ENCODE measurements around the gene SBK2. TPM values are rescaled to one million over a fixed set of nuclear protein-coding genes. Genes with fewer than 3 reads are reported as not detected.

The SBK2 gene
- polyA plus RNA-seq, 1 of the 3 experiments (the other 2 are of a cell fraction) = 0.20 TPM

DNA sequence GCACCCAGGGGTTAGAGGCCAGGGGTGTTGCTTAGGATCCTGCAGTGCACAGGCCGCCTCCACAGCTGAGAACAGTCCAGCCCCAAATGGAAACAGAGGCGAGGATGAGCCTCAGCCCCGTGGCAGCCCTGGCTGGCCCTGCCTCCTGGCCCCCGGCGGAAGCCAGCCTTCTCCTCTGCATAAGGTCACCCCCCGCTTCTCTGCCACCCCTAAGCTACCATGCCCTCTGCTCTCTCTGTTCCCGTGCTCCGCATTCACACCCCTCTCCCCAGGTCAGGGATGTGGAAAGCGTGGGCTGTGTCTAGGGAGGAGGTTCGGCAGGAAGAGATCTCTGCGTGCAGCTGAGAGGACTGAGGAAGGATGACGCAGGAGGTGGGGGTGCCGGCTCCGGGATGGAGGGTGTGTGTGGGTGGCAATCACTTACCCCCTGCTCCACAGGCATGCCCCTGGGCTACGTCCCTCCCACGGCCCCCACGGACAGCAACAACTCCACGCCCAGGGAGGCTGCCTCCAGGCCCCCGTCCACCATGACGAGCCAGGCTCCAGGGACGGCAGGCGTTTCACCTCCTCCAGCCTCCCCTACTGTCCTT lies 42.7 kb downstream of the SBK2 start:
- CTCF ChIA-PET = interaction anchor here (0.5 to 15.1 kb wide), 5 partner anchors 8 to 138 kb away, joined by 3 to 162 read pairs (median 7); partner anchors contain the start of gene ZNF865
- POLR2A ChIA-PET = interaction anchor here (1.1 kb wide), 1 partner anchor 353 kb away, joined by 3 read pairs; no protein-coding TSS in a partner anchor
- Histone ChIP-seq H3K27ac (ENCODE audit: low read depth in 2 of 2, low read length in 1 of 2) (no peak overlapping the region), H3K79me2 (ENCODE audit: insufficient read depth) (no peaks in the 10 kb centered on the region), H2AFZ (ENCODE audit: low read depth) (no peak overlapping the region), H3K4me3 (ENCODE audit: low read depth in 2 of 2, low read length in 1 of 2) (no peak overlapping the region), H3F3A (replicated peaks; ENCODE audit: insufficient read depth) (peaks cover 10% of the 10 kb centered on the region), H3K36me3 (replicated peaks in 1 of 2; ENCODE audit: control insufficient read depth in 1 of 2, insufficient read depth in 2 of 2, low read length in 1 of 2) (no peaks in the 10 kb centered on the region), H3K4me1 (ENCODE audit: control insufficient read depth in 1 of 2, insufficient read depth in 2 of 2, low read depth in 1 of 2, low read length in 1 of 2) (peaks cover 0 to 35% of the 10 kb centered on the region in 2 experiments; a peak in 1 of 4 replicates), H3K4me2 (no peak overlapping the region), H3K9me2 (no peaks in the 10 kb centered on the region), H3K9ac (no peak overlapping the region), H3K9me3 (no peaks in the 10 kb centered on the region), H3K27me3 (ENCODE audit: insufficient read depth) (no peaks in the 10 kb centered on the region), H4K20me1 (ENCODE audit: insufficient read depth) (no peaks in the 10 kb centered on the region)
- WGBS (ENCODE audit: low lambda C conversion rate) = 89% methylated on average over 11 of the region's 22 CpGs
- TF ChIP-seq TAF1 (IDR thresholded peaks at IDR 0.05; ENCODE audit: borderline replicate concordance, low read depth, low read length) (no peak), ELF1 (IDR thresholded peaks at IDR 0.05) (no peak), EZH2phosphoT487 (IDR thresholded peaks at IDR 0.05; ENCODE audit: borderline replicate concordance, low read depth) (no peak), POLR2AphosphoS5 (IDR thresholded peaks at IDR 0.05; ENCODE audit: low read depth, low read length) (no peak), RXRA (IDR thresholded peaks at IDR 0.05; ENCODE audit: borderline replicate concordance, low read depth) (no peak), JUND (IDR thresholded peaks at IDR 0.05) (no peak), MXI1 (IDR thresholded peaks at IDR 0.05; ENCODE audit: low read depth, low read length) (no peak), EP300 (IDR thresholded peaks at IDR 0.05; ENCODE audit: borderline replicate concordance in 1 of 2, low read depth in 1 of 2, low read length in 1 of 2) (no peak), MEF2A (IDR thresholded peaks at IDR 0.05; ENCODE audit: borderline replicate concordance, low read depth) (no peak), FOXJ3 (CRISPR knock-in tag; IDR thresholded peaks at IDR 0.05) (no peak), SMC3 (IDR thresholded peaks at IDR 0.05; ENCODE audit: low read depth, low read length) (no peak), FOSL2 (IDR thresholded peaks at IDR 0.05; ENCODE audit: borderline replicate concordance, low read depth) (no peak)
- TF ChIP-seq, protein P1, sequence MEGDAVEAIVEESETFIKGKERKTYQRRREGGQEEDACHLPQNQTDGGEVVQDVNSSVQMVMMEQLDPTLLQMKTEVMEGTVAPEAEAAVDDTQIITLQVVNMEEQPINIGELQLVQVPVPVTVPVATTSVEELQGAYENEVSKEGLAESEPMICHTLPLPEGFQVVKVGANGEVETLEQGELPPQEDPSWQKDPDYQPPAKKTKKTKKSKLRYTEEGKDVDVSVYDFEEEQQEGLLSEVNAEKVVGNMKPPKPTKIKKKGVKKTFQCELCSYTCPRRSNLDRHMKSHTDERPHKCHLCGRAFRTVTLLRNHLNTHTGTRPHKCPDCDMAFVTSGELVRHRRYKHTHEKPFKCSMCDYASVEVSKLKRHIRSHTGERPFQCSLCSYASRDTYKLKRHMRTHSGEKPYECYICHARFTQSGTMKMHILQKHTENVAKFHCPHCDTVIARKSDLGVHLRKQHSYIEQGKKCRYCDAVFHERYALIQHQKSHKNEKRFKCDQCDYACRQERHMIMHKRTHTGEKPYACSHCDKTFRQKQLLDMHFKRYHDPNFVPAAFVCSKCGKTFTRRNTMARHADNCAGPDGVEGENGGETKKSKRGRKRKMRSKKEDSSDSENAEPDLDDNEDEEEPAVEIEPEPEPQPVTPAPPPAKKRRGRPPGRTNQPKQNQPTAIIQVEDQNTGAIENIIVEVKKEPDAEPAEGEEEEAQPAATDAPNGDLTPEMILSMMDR (IDR thresholded peaks at IDR 0.05) = no peak
- TF ChIP-seq, protein P2, sequence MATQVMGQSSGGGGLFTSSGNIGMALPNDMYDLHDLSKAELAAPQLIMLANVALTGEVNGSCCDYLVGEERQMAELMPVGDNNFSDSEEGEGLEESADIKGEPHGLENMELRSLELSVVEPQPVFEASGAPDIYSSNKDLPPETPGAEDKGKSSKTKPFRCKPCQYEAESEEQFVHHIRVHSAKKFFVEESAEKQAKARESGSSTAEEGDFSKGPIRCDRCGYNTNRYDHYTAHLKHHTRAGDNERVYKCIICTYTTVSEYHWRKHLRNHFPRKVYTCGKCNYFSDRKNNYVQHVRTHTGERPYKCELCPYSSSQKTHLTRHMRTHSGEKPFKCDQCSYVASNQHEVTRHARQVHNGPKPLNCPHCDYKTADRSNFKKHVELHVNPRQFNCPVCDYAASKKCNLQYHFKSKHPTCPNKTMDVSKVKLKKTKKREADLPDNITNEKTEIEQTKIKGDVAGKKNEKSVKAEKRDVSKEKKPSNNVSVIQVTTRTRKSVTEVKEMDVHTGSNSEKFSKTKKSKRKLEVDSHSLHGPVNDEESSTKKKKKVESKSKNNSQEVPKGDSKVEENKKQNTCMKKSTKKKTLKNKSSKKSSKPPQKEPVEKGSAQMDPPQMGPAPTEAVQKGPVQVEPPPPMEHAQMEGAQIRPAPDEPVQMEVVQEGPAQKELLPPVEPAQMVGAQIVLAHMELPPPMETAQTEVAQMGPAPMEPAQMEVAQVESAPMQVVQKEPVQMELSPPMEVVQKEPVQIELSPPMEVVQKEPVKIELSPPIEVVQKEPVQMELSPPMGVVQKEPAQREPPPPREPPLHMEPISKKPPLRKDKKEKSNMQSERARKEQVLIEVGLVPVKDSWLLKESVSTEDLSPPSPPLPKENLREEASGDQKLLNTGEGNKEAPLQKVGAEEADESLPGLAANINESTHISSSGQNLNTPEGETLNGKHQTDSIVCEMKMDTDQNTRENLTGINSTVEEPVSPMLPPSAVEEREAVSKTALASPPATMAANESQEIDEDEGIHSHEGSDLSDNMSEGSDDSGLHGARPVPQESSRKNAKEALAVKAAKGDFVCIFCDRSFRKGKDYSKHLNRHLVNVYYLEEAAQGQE (IDR thresholded peaks at IDR 0.05; ENCODE audit: low read depth, low read length) = no peak
- TF ChIP-seq, protein P3, sequence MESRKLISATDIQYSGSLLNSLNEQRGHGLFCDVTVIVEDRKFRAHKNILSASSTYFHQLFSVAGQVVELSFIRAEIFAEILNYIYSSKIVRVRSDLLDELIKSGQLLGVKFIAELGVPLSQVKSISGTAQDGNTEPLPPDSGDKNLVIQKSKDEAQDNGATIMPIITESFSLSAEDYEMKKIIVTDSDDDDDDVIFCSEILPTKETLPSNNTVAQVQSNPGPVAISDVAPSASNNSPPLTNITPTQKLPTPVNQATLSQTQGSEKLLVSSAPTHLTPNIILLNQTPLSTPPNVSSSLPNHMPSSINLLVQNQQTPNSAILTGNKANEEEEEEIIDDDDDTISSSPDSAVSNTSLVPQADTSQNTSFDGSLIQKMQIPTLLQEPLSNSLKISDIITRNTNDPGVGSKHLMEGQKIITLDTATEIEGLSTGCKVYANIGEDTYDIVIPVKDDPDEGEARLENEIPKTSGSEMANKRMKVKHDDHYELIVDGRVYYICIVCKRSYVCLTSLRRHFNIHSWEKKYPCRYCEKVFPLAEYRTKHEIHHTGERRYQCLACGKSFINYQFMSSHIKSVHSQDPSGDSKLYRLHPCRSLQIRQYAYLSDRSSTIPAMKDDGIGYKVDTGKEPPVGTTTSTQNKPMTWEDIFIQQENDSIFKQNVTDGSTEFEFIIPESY (IDR thresholded peaks at IDR 0.05; ENCODE audit: borderline replicate concordance, low read depth) = no peak
- TF ChIP-seq, protein P4, sequence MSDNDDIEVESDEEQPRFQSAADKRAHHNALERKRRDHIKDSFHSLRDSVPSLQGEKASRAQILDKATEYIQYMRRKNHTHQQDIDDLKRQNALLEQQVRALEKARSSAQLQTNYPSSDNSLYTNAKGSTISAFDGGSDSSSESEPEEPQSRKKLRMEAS (IDR thresholded peaks at IDR 0.05; ENCODE audit: low read depth) = no peak
- TF ChIP-seq, protein P5, sequence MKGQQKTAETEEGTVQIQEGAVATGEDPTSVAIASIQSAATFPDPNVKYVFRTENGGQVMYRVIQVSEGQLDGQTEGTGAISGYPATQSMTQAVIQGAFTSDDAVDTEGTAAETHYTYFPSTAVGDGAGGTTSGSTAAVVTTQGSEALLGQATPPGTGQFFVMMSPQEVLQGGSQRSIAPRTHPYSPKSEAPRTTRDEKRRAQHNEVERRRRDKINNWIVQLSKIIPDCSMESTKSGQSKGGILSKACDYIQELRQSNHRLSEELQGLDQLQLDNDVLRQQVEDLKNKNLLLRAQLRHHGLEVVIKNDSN (IDR thresholded peaks at IDR 0.05; ENCODE audit: borderline replicate concordance, low read depth) = no peak
- DNase-seq = no peak
